Tibial nerve (tissue), 4 donors: ENCODE data around the gene PRRT1. TPM values are rescaled to one million over a fixed set of nuclear protein-coding genes. Genes with fewer than 3 reads are reported as not detected.
"Not testable (repeated sequence)": the region's sequence is repeated elsewhere in the genome, so short reads cannot be mapped to it uniquely, and the experiment has no call there.

Source experiments
- DNase-seq, 2 donors: peaks; one replicate each; pipeline ENCODE4 v3.0.0-alpha.2; 2019; ENCODE audit warnings: low spot score in 2 of 2
- H3K27ac ChIP-seq, 4 donors: fragments of 200-600 bp; sonication (generic) in 3 of 4; one replicate each; pipeline ENCODE4 v1.5.1; 2017 to 2019; ENCODE audit warnings: mild to moderate bottlenecking in 1 of 4
- H3K27me3 ChIP-seq, 2 donors: fragments of 200-600 bp; sonication (generic) in 1 of 2; one replicate each; pipeline versions ENCODE4 v1.5.1 to v1.6.0; 2017 to 2019
- H3K36me3 ChIP-seq, 3 donors: fragments of 200-600 bp; sonication (generic); one replicate each; pipeline ENCODE4 v1.5.1; 2018 to 2019
- H3K4me1 ChIP-seq, 4 donors: fragments of 200-600 bp; sonication (generic) in 3 of 4; one replicate each; pipeline ENCODE4 v1.5.1; 2017 to 2019
- H3K4me3 ChIP-seq, 4 donors: fragments of 200-600 bp; sonication (generic) in 3 of 4; one replicate each; pipeline ENCODE4 v1.5.1; 2017 to 2019; ENCODE audit warnings: mild to moderate bottlenecking in 1 of 4, moderate library complexity in 1 of 4
- H3K9me3 ChIP-seq, 4 donors: fragments of 200-600 bp; sonication (generic) in 3 of 4; one replicate each; pipeline ENCODE4 v1.5.1; 2017 to 2019
- EP300 ChIP-seq, 2 donors: sonication (generic); formaldehyde crosslinking; IDR thresholded peaks; one replicate each; pipeline ENCODE4 v1.6.1; 2017; ENCODE audit warnings: antibody characterized with exemption in 2 of 2, mild to moderate bottlenecking in 1 of 2
- POLR2A ChIP-seq, 2 donors: fragments of 450-650 bp; IDR thresholded peaks; one replicate each; pipeline ENCODE4 v1.6.1; 2017; ENCODE audit warnings: antibody characterized with exemption in 2 of 2, mild to moderate bottlenecking in 2 of 2, moderate library complexity in 2 of 2
- whole genome bisulfite sequencing, 2 donors: methylation state at CpG; one replicate each; pipeline ENCODE4 v1.1.5; 2018; 5-methylcytosine and 5-hydroxymethylcytosine counted together
- total RNA-seq, 4 donors: library from RNA; depleted of rRNA; stranded (reverse); fragments of >200 nt; gene quantifications; one replicate each; pipeline ENCODE4 v1.1.0, GENCODE V29; 2016
- TF ChIP-seq, protein P1 (sequence below), 5 experiments: fragments of 200-600 bp in 3 of 5; fragments of 450-650 bp in 2 of 5; sonication (generic) in 3 of 5; IDR thresholded peaks; one replicate each; pipeline ENCODE4 v1.5.1; 2016 to 2019; ENCODE audit warnings: antibody characterized with exemption in 5 of 5, mild to moderate bottlenecking in 3 of 5, moderate library complexity in 2 of 5

Gene PRRT1
- total RNA-seq, 4 donors from 2014 or later, result 0.21 to 2.7 (median 1.7) TPM

DNA sequence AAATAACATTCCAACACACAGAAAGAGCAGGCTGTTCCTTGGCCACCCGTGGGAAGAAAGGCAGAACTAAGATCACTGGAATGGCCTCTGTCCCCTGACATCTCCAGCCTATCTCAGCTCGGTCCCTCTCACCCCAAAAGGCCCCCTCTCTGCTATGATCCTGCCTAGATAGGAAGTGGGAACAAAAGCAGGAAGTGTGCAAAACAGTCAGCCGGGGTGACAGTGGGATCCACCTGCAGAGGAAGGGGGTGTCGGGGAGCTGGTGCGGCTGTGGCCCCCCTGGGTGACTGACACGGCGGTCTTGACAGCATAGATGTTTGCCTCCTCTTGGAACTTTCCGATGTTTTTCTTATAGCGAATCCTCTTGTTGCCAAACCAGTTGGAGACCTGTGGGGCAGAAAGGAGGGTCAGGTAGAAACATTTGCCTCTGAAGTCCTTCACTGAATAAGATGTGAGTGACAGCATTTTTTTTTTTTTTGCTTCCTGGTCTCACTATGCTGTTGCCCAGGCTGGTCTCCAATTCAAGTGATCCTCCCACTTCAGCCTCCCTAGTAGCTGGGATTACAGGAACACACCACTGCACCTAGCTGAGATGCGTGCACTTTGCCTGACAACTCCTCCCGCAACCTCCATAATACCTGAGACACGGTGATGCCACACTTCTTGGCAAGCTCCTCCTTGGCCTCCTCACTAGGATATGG lies 35.4 kb upstream of the PRRT1 start:
- peak overlapping the region; percentile 62 to 100 (median 83) for H3K27ac ChIP-seq

DNA sequence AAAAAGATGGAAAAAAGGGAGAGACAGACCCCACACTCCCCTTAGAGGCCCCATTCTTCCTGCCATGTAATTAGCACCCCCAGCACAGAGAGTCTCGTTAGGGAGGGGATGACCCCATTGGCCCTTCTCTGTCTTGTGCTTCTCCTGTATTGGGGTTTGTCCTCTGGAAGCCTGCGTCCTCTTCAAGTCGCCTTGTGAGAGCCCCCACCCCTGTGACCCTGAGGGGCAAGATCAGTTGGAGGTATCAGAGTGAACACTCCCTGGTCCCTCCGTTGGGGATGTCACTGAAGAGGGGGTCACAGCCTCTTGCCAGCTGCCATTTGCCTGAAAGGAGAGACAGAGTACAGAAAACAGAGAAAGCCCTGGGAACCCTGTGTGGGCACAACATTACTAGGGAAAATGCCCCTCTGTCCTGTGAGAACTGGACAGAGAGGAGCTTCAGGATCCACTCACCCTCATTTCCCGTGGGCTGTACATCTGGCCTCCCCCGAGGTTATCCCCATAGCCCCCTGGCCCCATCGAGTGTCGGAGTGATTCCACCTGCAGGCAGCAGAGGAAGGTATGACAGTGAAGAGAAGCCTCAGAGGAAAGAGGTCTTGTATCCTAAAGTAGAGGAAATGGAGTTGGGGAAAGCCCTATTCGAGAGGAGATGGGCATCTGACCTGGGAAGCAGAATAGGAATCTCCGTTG lies 34.6 kb upstream of the PRRT1 start:
- Histone ChIP-seq H3K4me1 (peaks cover 0 to 78% (median 34%) of the 10 kb centered on the region in 4 donors), H3K36me3 (peaks cover 0 to 51% (median 21%) of the 10 kb centered on the region in 3 donors), H3K27ac (peak overlapping the region; percentile 62 to 100 (median 83))
- not testable (repeated sequence) for H3K4me3 ChIP-seq, H3K9me3 ChIP-seq, H3K27me3 ChIP-seq, DNase-seq
- whole genome bisulfite sequencing, 2 donors, result 38 to 50% methylated on average over 10 of the region's 10 CpGs

More for the DNA sequence above, 35.4 kb upstream of the PRRT1 start:
- WGBS, 2 donors, result 59 to 72% methylated on average over 12 of the region's 12 CpGs
- TF ChIP-seq POLR2A (IDR thresholded peaks at IDR 0.05) (no peak), EP300 (IDR thresholded peaks at IDR 0.05) (no peak)
- TF ChIP-seq, protein P1, sequence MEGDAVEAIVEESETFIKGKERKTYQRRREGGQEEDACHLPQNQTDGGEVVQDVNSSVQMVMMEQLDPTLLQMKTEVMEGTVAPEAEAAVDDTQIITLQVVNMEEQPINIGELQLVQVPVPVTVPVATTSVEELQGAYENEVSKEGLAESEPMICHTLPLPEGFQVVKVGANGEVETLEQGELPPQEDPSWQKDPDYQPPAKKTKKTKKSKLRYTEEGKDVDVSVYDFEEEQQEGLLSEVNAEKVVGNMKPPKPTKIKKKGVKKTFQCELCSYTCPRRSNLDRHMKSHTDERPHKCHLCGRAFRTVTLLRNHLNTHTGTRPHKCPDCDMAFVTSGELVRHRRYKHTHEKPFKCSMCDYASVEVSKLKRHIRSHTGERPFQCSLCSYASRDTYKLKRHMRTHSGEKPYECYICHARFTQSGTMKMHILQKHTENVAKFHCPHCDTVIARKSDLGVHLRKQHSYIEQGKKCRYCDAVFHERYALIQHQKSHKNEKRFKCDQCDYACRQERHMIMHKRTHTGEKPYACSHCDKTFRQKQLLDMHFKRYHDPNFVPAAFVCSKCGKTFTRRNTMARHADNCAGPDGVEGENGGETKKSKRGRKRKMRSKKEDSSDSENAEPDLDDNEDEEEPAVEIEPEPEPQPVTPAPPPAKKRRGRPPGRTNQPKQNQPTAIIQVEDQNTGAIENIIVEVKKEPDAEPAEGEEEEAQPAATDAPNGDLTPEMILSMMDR (IDR thresholded peaks at IDR 0.05), result no peak
- Histone ChIP-seq H3K4me3 (no peak overlapping the region), H3K4me1 (peaks cover 0 to 78% (median 39%) of the 10 kb centered on the region in 4 donors), H3K36me3 (peaks cover 0 to 42% (median 18%) of the 10 kb centered on the region in 3 donors), H3K9me3 (no peaks in the 10 kb centered on the region), H3K27me3 (no peaks in the 10 kb centered on the region)
- no peak for DNase-seq

DNA sequence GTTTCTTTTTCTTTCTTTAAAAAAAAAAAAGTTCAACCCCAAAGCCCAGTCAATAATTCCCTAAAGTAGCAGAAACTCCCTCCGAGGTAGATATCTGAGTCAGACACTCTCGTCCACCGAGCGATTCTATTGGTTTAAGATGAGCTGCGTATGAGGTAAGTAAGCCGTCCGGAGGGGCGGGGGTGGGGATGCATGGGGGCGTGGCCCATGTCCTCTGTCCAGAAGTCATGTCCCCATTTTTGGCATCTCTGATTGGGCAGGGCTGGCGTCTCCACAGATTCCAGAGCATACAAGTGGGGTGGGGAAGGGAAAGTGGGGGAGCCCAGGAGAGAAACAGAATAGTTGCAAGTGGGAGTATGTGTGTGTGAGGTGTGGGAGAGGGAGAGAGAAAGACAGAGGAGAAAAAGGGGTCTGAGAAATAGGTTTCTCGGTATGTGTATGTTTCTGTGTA lies 34.0 kb upstream of the PRRT1 start:
- 8 to 12% methylated on average over 11 of the region's 11 CpGs for WGBS, 2 donors
- not testable (repeated sequence) for H3K4me3 ChIP-seq, H3K9me3 ChIP-seq, H3K27me3 ChIP-seq
- peaks cover 0 to 78% (median 28%) of the 10 kb centered on the region in 4 donors for H3K4me1 ChIP-seq
- peaks cover 0 to 57% (median 22%) of the 10 kb centered on the region in 3 donors for H3K36me3 ChIP-seq
- H3K27ac ChIP-seq, result peak overlapping the region; percentile 62 to 100 (median 83)
- peak in 1 of 2 donors; percentile 24 for TF ChIP-seq POLR2A (IDR thresholded peaks at IDR 0.05)
- DNase-seq, result peak; percentile 82 to 84

DNA sequence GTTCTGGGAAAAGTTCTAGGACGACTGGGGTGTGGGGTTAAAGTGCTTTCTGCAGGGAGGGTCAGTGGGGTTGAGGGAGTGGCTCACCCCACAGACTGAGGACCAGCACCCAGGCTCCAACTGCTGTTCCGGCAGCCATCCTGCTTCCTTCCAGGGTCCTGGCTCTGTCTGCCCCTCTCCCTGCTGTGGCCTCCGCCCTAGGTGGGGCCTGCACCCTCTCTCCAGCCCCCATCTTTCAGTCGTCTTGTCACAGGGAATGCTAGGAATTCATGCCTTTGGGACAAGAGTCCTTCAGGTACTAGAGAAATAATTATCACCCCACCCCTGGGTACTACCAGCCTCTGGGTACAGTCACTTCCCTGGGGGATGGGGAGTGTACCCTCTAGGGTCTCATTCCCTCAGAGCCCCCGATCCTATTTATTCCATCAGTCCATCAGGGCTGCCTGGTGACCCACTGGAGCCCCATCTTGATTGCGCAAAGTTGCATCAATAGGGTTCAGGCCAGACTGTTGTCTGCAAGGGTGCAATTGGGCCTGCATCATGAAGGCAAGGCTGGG lies 32.4 kb upstream of the PRRT1 start, which contains the start of gene AGER:
AGER (minus strand) TSS at position 170 of the 557 bp plus-strand sequence; CDS start at position 139, 31 bp downstream.
- TF ChIP-seq EP300 (IDR thresholded peaks at IDR 0.05) (no peak), POLR2A (IDR thresholded peaks at IDR 0.05) (no peak)
- TF ChIP-seq, protein P1 (IDR thresholded peaks at IDR 0.05), result no peak
- WGBS, 2 donors, result 56 to 62% methylated on average over 6 of the region's 6 CpGs
- DNase-seq, result no peak
- peaks cover 0 to 89% (median 31%) of the 10 kb centered on the region in 4 donors for H3K4me1 ChIP-seq
- H3K27ac ChIP-seq, result peak within 1 kb of the TSS in 3 of 4 donors; percentile 62 to 100 (median 97)
- no peaks in the 10 kb centered on the region for H3K9me3 ChIP-seq
- no peak within 1 kb of the TSS for H3K4me3 ChIP-seq
- H3K36me3 ChIP-seq, result peaks cover 0 to 68% (median 22%) of the 10 kb centered on the region in 3 donors
- no peaks in the 10 kb centered on the region for H3K27me3 ChIP-seq

DNA sequence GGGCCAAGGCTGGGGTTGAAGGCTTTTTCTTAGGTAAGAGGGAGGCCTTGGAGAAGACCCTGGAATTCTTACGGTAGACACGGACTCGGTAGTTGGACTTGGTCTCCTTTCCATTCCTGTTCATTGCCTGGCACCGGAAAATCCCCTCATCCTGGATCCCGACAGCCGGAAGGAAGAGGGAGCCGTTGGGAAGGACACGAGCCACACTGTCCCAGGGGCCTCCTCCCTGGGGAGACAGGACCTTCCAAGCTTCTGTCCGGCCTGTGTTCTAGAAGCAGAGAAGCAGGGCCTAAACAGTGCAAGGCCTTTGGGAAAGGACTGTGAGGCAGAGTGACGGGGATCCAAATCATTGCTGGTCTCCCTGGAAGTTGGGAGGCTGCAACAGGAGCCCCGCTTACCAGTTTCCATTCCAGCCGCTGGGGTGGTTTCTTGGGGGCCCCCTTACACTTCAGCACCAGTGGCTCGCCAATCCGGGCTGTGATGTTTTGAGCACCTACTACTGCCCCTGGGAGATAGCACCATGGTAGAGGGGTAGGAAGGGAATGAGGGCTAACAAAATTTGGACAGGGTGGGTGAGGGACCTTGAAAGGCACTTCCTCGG lies 31.8 kb upstream of the PRRT1 start:
- Histone ChIP-seq H3K27ac (peak overlapping the region in 3 of 4 donors; percentile 40 to 100 (median 97)), H3K27me3 (no peaks in the 10 kb centered on the region), H3K9me3 (no peaks in the 10 kb centered on the region), H3K4me1 (peaks cover 0 to 88% (median 30%) of the 10 kb centered on the region in 4 donors), H3K36me3 (peaks cover 0 to 68% (median 22%) of the 10 kb centered on the region in 3 donors), H3K4me3 (no peak overlapping the region)
- WGBS, 2 donors, result 71 to 78% methylated on average over 15 of the region's 15 CpGs
- TF ChIP-seq EP300 (IDR thresholded peaks at IDR 0.05), result no peak
- TF ChIP-seq, protein P1 (IDR thresholded peaks at IDR 0.05), result no peak
- TF ChIP-seq POLR2A (IDR thresholded peaks at IDR 0.05), result no peak
- DNase-seq, result no peak
